Esophagus muscularis mucosa (tissue), 4 donors: ENCODE data around the gene HOXD4.

Source experiments
- CTCF ChIP-seq, 3 experiments: fragments of 200-600 bp in 2 of 3; fragments of 450-650 bp in 1 of 3; sonication (generic) in 2 of 3; IDR thresholded peaks; one replicate each; pipeline ENCODE4 v1.5.1; 2017 to 2019; ENCODE audit warnings: antibody characterized with exemption in 3 of 3, mild to moderate bottlenecking in 2 of 3, moderate library complexity in 1 of 3
- EP300 ChIP-seq: sonication (generic); formaldehyde crosslinking; IDR thresholded peaks from one replicate; pipeline ENCODE4 v1.6.1; 2017; ENCODE audit warnings: antibody characterized with exemption
- POLR2A ChIP-seq: fragments of 450-650 bp; IDR thresholded peaks from one replicate; pipeline ENCODE4 v1.6.1; 2017; ENCODE audit warnings: antibody characterized with exemption, moderate library complexity, mild to moderate bottlenecking, low read depth

DNA sequence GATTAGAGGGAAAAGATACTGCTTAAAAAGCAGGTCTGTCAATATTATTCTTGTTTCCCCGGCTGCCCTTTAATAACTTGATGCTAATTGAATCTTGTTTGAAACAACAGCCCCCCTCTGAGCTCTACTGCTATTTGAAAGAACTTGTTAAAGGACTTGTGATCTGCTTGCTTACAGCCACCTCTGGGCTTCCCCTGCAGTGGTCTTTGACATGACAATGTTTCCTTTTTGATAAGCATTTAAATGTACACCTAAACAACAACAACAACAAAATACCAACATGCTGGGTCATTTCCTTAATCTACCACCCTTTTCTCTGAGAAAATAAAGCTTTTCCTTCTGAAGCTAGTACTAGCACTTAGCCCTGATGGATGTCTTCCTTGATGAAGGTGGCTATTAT is 41.0 kb downstream of the HOXD4 start:
- no peak for TF ChIP-seq CTCF (IDR thresholded peaks at IDR 0.05)
- TF ChIP-seq EP300 = no peak
- no peak for TF ChIP-seq POLR2A
